ENCODE data around the gene SASS6. TPM values are rescaled to one million over a fixed set of nuclear protein-coding genes. Genes with fewer than 3 reads are reported as not detected.

The SASS6 gene, protein sequence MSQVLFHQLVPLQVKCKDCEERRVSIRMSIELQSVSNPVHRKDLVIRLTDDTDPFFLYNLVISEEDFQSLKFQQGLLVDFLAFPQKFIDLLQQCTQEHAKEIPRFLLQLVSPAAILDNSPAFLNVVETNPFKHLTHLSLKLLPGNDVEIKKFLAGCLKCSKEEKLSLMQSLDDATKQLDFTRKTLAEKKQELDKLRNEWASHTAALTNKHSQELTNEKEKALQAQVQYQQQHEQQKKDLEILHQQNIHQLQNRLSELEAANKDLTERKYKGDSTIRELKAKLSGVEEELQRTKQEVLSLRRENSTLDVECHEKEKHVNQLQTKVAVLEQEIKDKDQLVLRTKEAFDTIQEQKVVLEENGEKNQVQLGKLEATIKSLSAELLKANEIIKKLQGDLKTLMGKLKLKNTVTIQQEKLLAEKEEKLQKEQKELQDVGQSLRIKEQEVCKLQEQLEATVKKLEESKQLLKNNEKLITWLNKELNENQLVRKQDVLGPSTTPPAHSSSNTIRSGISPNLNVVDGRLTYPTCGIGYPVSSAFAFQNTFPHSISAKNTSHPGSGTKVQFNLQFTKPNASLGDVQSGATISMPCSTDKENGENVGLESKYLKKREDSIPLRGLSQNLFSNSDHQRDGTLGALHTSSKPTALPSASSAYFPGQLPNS
- total RNA-seq: 2.1 and 2.5 TPM in 2 replicates

DNA sequence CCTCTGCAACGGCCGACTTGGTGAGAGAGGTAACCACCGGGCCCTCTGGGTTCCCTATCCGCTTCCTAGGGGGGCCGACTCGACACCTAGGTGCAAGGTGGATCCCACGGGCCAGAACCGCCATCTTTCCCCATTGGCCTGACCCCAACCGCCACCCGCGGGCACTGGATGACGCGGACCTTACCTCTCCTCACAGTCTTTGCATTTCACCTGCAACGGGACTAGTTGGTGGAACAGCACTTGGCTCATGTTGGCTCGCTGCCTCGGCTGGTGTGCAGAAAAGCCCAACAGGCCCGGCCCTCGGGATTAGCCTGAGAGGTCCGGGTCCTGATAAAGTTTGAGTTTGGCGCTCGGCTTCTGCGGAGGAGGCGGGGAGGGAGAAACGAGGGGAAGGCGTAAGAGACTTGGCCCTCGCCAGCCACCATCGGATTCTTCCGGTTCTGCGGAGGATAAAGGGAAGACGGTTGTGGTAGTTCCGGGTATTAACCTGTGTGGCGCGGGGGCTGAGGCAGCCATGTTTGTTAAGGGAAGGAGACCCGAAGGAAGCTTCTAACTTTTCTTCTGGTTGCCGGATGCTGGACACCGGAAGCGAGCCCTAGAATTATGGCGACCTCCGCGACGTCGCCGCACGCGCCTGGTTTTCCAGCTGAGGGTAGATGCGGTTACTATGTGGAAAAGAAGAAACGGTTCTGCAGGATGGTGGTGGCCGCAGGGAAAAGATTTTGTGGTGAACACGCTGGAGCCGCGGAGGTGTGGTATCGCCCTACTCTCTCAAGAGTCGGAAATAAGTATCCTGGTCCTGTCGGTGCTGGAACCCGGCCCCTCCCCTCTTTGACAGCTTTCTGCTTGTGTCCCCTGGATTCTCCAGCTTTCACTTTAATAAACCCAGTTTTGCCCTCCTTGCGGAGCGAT, at the start of gene SASS6, which contains the start of gene TRMT13:
Gene SASS6, minus strand, starts transcription at position 365 of the 912 bp plus-strand sequence. Its CDS starts 116 bp downstream, at position 249.
Gene TRMT13, plus strand, starts transcription at position 598 of the 912 bp plus-strand sequence. Its CDS starts 6 bp downstream, at position 604.
- peak within 1 kb of the TSS; percentile 90 for H3K4me2 ChIP-seq (ENCODE audit: insufficient read depth, low read length)
- peak; percentile 91 for DNase-seq (ENCODE audit: insufficient read length, low spot score, missing footprints)
- H3K4me1 ChIP-seq (ENCODE audit: insufficient read depth, low read length): peaks cover 19% of the 10 kb centered on the region
- H3K4me3 ChIP-seq (ENCODE audit: insufficient read depth, low read length): peak within 1 kb of the TSS; percentile 100
- H3K27me3 ChIP-seq (ENCODE audit: insufficient read depth, low read length): no peaks in the 10 kb centered on the region
- peaks cover 11% of the 10 kb centered on the region for H3K36me3 ChIP-seq (ENCODE audit: insufficient read depth, low read length)
- peak within 1 kb of the TSS; percentile 100 for H2AFZ ChIP-seq (ENCODE audit: low read length)
- TF ChIP-seq, protein P1, sequence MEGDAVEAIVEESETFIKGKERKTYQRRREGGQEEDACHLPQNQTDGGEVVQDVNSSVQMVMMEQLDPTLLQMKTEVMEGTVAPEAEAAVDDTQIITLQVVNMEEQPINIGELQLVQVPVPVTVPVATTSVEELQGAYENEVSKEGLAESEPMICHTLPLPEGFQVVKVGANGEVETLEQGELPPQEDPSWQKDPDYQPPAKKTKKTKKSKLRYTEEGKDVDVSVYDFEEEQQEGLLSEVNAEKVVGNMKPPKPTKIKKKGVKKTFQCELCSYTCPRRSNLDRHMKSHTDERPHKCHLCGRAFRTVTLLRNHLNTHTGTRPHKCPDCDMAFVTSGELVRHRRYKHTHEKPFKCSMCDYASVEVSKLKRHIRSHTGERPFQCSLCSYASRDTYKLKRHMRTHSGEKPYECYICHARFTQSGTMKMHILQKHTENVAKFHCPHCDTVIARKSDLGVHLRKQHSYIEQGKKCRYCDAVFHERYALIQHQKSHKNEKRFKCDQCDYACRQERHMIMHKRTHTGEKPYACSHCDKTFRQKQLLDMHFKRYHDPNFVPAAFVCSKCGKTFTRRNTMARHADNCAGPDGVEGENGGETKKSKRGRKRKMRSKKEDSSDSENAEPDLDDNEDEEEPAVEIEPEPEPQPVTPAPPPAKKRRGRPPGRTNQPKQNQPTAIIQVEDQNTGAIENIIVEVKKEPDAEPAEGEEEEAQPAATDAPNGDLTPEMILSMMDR (IDR thresholded peaks at IDR 0.05; ENCODE audit: extremely low read depth, low read depth, low read length): no peak
- H3K27ac ChIP-seq (ENCODE audit: low read depth, low read length): peak within 1 kb of the TSS; percentile 78
- no peaks in the 10 kb centered on the region for H3K9me3 ChIP-seq (ENCODE audit: low read depth, low read length)
- H3K79me2 ChIP-seq (ENCODE audit: insufficient read depth, low read length): peaks cover 60% of the 10 kb centered on the region
- no peaks in the 10 kb centered on the region for H4K20me1 ChIP-seq (ENCODE audit: insufficient read depth, low read length)

DNA sequence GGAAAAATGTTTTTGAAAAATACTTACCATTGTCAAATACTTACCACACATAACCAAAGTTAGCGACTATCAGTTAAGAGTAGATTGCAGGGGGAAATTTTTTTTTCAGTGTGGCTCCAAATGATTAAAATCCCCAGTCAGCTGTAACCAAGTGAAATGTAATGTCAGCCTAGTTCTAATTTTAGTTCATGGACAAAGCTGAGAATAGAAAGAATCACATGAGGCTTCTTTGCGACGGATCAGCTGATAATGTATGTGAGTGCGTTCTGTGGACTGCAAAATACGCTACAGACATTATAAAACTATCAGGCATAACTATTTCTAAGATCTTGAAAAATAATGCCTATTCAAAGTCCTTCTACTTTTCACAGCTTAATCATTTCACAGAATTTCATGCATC, 45.4 kb upstream of the SASS6 start, which contains the start of gene LRRC39:
Gene LRRC39, minus strand, starts transcription at position 166 of the 400 bp plus-strand sequence. CDS start 9,740 bp downstream, outside the sequence.
- TF ChIP-seq, protein P1 (IDR thresholded peaks at IDR 0.05; ENCODE audit: extremely low read depth, low read depth, low read length): no peak
- Histone ChIP-seq H3K9me3 (ENCODE audit: low read depth, low read length) (no peaks in the 10 kb centered on the region), H3K79me2 (ENCODE audit: insufficient read depth, low read length) (no peaks in the 10 kb centered on the region), H3K36me3 (ENCODE audit: insufficient read depth, low read length) (no peaks in the 10 kb centered on the region), H3K27ac (ENCODE audit: low read depth, low read length) (no peak within 1 kb of the TSS), H2AFZ (ENCODE audit: low read length) (no peak within 1 kb of the TSS), H3K4me3 (ENCODE audit: insufficient read depth, low read length) (no peak within 1 kb of the TSS), H3K4me1 (ENCODE audit: insufficient read depth, low read length) (no peaks in the 10 kb centered on the region), H4K20me1 (ENCODE audit: insufficient read depth, low read length) (no peaks in the 10 kb centered on the region), H3K27me3 (ENCODE audit: insufficient read depth, low read length) (no peaks in the 10 kb centered on the region), H3K4me2 (ENCODE audit: insufficient read depth, low read length) (no peak within 1 kb of the TSS)
- no peak for DNase-seq (ENCODE audit: insufficient read length, low spot score, missing footprints)

DNA sequence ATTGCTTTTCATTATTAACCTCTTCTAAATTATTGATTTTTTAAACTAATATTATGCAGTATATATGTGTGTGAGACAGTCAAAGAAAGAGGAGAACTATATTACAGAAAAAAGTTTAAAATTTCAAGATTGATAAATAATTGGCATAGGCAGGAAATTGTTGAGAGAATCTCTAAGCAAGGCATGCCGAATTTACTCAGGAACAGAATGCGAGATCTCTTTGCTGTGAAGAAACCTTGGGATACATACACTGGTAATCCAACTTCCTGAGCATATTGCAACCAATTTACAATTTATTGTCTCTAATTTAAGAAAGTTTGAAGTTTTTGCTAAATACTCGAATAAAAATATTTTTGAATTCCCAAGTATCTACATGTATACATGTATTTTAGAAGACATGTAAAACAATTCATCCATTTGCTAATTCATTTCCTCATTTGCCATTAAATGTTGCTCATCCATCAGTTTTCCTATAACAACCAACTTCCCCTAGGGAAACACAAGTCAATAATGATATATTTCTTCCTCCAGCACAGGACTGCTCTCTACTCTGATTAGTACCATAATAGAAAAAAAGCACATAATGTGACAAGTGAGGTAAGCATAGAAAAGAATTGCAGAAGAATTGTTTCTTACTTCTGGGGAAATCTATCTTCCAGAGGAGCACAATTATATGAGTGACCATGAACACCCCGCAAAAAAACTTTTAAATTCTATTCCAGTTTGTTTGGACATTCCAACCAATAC, 44.7 kb upstream of the SASS6 start:
- Histone ChIP-seq H3K4me1 (ENCODE audit: insufficient read depth, low read length) (no peaks in the 10 kb centered on the region), H3K27me3 (ENCODE audit: insufficient read depth, low read length) (no peaks in the 10 kb centered on the region), H3K9me3 (ENCODE audit: low read depth, low read length) (no peaks in the 10 kb centered on the region), H4K20me1 (ENCODE audit: insufficient read depth, low read length) (no peaks in the 10 kb centered on the region), H3K4me3 (ENCODE audit: insufficient read depth, low read length) (no peak overlapping the region), H3K27ac (ENCODE audit: low read depth, low read length) (no peak overlapping the region), H3K79me2 (ENCODE audit: insufficient read depth, low read length) (no peaks in the 10 kb centered on the region), H3K4me2 (ENCODE audit: insufficient read depth, low read length) (no peak overlapping the region), H2AFZ (ENCODE audit: low read length) (no peak overlapping the region), H3K36me3 (ENCODE audit: insufficient read depth, low read length) (no peaks in the 10 kb centered on the region)
- no peak for DNase-seq (ENCODE audit: insufficient read length, low spot score, missing footprints)
- TF ChIP-seq, protein P1 (IDR thresholded peaks at IDR 0.05; ENCODE audit: extremely low read depth, low read depth, low read length): no peak
